ENCODE data around the gene TNFRSF14. TPM values are rescaled to one million over a fixed set of nuclear protein-coding genes. Genes with fewer than 3 reads are reported as not detected.

TNFRSF14 gene
- total RNA-seq, 4 donors from 2014 or later = 34.4 to 94.6 (median 61.0) TPM

DNA sequence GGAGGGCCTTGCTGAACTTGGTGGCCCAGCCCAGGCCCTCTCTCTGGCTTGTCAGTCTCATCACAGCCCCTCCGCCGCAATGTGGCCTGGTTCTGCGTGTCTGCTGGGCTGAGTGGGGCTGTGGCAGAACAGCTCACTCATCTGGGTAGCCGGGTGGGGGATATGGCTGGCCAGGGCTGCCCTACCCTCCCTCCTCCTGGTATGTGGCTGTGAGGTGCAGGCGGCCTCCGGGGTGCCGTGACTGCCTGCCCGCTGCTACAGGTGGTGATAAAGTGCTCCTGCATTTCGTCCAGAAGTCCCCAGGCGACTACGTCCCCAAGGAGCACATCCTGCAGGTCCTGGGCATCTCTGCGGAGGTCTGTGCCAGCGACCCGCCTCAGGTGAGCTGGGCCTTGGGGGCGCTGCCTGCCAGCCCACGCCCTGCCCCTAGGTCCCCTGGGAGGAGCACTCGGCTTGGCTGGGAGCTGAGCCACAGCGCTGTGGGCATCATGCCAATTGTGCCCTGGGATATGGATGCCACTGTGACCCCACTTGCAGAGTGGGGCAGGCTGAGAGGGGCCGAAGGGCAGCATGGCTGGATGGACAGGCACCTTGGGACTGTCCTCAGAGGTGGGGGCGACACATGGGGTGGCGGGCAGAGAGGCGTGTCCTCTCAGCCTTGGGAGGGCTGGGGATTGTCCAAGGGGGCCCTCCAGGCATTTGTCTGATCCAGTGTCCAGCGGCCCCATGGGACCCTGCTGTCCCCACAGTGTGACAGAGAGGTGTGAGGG, 32.7 kb downstream of the TNFRSF14 start:
- TF ChIP-seq, protein P1, sequence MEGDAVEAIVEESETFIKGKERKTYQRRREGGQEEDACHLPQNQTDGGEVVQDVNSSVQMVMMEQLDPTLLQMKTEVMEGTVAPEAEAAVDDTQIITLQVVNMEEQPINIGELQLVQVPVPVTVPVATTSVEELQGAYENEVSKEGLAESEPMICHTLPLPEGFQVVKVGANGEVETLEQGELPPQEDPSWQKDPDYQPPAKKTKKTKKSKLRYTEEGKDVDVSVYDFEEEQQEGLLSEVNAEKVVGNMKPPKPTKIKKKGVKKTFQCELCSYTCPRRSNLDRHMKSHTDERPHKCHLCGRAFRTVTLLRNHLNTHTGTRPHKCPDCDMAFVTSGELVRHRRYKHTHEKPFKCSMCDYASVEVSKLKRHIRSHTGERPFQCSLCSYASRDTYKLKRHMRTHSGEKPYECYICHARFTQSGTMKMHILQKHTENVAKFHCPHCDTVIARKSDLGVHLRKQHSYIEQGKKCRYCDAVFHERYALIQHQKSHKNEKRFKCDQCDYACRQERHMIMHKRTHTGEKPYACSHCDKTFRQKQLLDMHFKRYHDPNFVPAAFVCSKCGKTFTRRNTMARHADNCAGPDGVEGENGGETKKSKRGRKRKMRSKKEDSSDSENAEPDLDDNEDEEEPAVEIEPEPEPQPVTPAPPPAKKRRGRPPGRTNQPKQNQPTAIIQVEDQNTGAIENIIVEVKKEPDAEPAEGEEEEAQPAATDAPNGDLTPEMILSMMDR (IDR thresholded peaks at IDR 0.05; ENCODE audit: low read depth) = no peak

DNA sequence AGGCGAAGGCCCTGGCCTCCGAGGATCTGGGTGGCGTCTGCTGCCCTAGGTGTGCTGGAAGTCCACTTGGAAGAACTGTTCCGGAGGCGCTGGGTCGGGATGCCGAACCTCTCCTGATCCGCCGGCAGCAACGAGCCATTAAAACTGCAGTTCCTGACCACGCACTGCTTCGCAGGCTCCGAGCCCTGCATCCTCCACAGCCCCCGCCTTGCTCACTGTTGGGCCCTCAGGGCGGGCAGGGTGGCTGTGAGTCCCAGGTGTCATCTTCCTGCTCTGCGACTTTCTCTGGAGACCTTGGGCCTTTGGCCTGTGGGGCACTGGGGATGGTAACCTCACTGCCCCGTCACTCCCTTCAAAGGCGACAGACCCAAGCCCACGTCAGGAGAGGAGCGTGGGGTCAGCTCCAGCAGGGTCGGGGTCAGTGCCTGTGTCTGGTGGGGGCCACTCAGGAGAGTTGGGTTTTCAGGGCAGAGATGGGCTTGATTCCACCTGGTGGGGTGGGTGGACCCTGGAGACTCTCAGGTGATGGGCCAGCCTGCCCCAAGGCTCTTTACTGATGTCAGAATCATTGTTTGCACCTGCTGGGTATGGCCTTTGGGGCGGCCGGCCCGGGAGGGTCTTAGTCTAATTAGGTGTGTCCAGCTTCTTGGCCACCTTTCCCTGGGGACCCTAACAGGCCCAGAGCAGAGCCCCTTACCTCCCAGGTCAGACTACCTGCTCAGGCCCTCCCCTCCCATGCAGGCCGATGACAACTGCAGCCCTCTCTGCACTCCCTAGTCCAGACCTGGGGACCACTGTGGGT, 33.5 kb downstream of the TNFRSF14 start:
- TF ChIP-seq, protein P1 (IDR thresholded peaks at IDR 0.05; ENCODE audit: low read depth) = no peak

DNA sequence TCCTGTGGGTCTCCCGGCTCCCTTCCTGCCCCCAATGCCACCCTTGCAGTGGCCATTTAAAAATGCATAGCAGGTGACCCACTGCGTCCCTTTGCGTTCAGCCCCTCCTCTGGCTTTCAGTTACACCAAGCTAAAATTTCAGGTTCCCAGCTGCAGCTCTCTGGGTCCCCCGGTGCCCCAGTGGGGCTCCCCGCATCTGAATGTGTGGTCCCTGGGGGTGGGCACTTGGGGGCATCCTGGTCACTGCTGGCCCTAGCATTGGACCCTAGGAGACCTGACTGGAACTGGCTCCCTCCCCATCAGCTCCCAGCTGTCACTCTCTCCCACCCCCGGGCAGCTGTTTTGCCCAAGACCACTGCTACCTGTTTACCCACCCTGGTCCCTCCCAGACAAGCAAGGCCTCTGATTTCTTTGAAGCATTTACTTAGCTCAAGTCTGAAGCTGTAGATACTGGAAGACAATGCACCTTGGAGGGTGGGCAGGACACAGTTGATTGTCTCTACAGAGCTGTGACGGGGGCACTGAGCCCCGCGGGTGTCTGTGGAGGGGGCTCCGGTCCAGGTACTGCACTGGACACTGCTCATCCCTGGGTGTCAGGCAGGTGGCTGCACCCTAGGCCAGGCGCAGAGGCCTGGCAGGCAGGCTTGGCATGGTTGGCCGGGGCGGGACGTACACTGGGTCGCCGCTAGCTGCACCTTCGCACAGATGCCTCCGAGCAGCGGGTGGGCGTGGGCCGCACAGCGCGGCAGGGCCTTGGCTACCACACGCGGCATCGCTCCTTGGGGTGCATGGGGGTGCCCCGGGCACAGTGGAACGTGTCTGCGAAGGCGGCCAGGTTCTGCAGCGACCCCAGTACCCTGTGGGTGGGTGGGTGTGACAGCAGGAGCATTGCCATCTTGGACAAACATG, 34.3 kb downstream of the TNFRSF14 start:
- TF ChIP-seq, protein P1 (IDR thresholded peaks at IDR 0.05; ENCODE audit: low read depth) = no peak

DNA sequence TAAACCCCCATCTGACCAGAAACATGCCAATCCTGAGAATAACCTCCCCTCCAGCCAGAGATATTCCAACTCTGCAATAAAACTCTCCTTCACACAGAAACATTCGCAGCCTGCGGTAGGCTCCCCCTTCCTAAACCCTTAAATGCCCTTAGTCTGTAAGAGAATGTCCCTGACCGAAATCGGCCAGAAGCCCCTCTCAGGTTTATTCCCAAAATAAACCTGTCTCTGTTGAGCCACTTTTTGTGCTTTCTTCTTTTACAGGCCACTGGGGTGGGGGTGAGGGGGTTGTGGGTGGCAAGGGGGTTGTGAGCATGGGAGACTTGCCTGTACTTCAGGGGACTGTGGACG, 35.0 kb downstream of the TNFRSF14 start:
- TF ChIP-seq, protein P1 (IDR thresholded peaks at IDR 0.05; ENCODE audit: low read depth) = no peak

DNA sequence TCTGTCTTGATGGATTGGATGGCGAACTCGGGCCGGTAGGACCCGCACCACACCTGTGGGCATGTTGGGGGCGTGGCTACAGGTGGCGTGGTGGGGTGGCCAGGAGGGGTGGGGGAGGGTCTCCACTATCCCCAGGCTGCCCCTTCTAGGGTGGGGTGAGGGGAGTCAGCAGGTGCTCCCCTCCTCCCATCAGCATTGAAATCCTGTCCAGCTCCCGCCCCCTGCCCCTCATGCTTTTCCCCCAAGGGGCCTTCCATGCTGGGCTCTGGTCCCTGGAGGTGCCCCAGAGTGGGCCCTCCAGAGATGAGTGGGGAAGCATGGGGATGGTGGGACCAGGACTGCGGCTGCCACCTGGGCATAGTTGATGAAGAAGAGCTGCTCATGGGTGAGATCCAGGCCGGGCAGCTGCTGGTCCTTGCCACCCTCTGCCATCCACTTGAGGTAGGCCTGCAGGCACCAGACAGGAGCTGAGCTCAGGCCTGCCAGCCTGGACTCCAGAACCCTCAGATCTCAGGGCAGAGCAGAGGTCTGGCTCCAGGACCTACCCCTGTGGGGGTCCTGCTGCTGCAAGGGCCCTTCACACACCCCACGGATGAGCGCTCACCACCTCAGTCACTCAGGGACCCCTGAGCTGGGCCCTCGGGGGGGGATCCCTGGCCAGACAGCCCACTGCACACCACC, 35.5 kb downstream of the TNFRSF14 start:
- TF ChIP-seq, protein P1 (IDR thresholded peaks at IDR 0.05; ENCODE audit: low read depth) = no peak

- TF ChIP-seq, protein P1 (IDR thresholded peaks at IDR 0.05; ENCODE audit: low read depth) = no peak
Measured at GRCh38 chr1:2592672-2593071, 36.5 kb downstream of the TNFRSF14 start.

Measured in subcutaneous adipose tissue (tissue), 4 donors.